Measurements from ENCODE around the gene SYNGR2.

GRCh38 chr17:78147315-78147998 lies 20.9 kb upstream of the SYNGR2 start:
- TF ChIP-seq POLR2A (IDR thresholded peaks at IDR 0.05) (no peak), CTCF (IDR thresholded peaks at IDR 0.05) (no peak), EP300 (IDR thresholded peaks at IDR 0.05) (no peak)

Data from tibial nerve (tissue), 4 donors.